GF-D8 (cell line): Measurements from ENCODE around the gene UBE2E2.

Source experiments
- DNase-seq: peaks from one replicate; lab custom pipeline; 2025; lab: John Stamatoyannopoulos, UW

Gene UBE2E2

GRCh38 chr3:23198801-23199200, 4.3 kb upstream of the UBE2E2 start:
- no peak for DNase-seq

- DNase-seq: no peak
Observed at GRCh38 chr3:23199649-23200048, 3.5 kb upstream of the UBE2E2 start.

- DNase-seq: no peak
Observed at GRCh38 chr3:23201154-23201838, 1.8 kb upstream of the UBE2E2 start.

- DNase-seq: no peak
Observed at GRCh38 chr3:23202203-23202920, 765 bp upstream of the UBE2E2 start.

GRCh38 chr3:23203708-23204330, 692 bp downstream of the UBE2E2 start:
- DNase-seq: no peak

- no peak for DNase-seq
Observed at GRCh38 chr3:23206366-23206765, 3.2 kb downstream of the UBE2E2 start.

GRCh38 chr3:23209103-23209502, 6.0 kb downstream of the UBE2E2 start:
- DNase-seq: no peak

GRCh38 chr3:23209747-23210487, 6.8 kb downstream of the UBE2E2 start:
- no peak for DNase-seq

- no peak for DNase-seq
Observed at GRCh38 chr3:23213813-23214212, 10.7 kb downstream of the UBE2E2 start.

- no peak for DNase-seq
Observed at GRCh38 chr3:23217872-23218554, 14.9 kb downstream of the UBE2E2 start.

GRCh38 chr3:23219117-23219516, 16.0 kb downstream of the UBE2E2 start:
- DNase-seq: no peak

GRCh38 chr3:23219552-23219951, 16.4 kb downstream of the UBE2E2 start:
- no peak for DNase-seq

- no peak for DNase-seq
Observed at GRCh38 chr3:23221136-23221535, 18.0 kb downstream of the UBE2E2 start.

GRCh38 chr3:23232016-23232415, 28.9 kb downstream of the UBE2E2 start:
- DNase-seq: no peak

GRCh38 chr3:23232854-23233253, 29.7 kb downstream of the UBE2E2 start:
- DNase-seq: no peak

- no peak for DNase-seq
Observed at GRCh38 chr3:23235264-23235663, 32.1 kb downstream of the UBE2E2 start.

GRCh38 chr3:23236890-23237289, 33.8 kb downstream of the UBE2E2 start:
- no peak for DNase-seq

- DNase-seq: no peak
Observed at GRCh38 chr3:23238156-23238555, 35.0 kb downstream of the UBE2E2 start.

- DNase-seq: no peak
Observed at GRCh38 chr3:23238578-23238977, 35.5 kb downstream of the UBE2E2 start.

- no peak for DNase-seq
Observed at GRCh38 chr3:23239211-23240068, 36.3 kb downstream of the UBE2E2 start.

- no peak for DNase-seq
Observed at GRCh38 chr3:23240171-23240785, 37.2 kb downstream of the UBE2E2 start.
